SK-N-MC (cell line): ENCODE results near the gene PARD3.

Source experiments
- EZH2 ChIP-seq: fragments of 200-600 bp; sonication (generic); IDR thresholded peaks from one replicate; pipeline ENCODE4 v1.6.1; 2017; ENCODE audit warnings: antibody characterized with exemption
- POLR2AphosphoS5 ChIP-seq: IDR thresholded peaks from 2 replicates; pipeline ENCODE4 v1.6.1; 2012; ENCODE audit warnings: mild to moderate bottlenecking, low read depth, low read length, borderline replicate concordance

- TF ChIP-seq POLR2AphosphoS5 = no peak
- TF ChIP-seq EZH2 = no peak
Measured at GRCh38 chr10:34736976-34737771, 77.9 kb downstream of the PARD3 start.
